Smooth muscle cell (in vitro differentiated cells): ENCODE data around the gene NUP93. TPM values are rescaled to one million over a fixed set of nuclear protein-coding genes. Genes with fewer than 3 reads are reported as not detected.

Source experiments
- DNase-seq: peaks from one replicate; lab custom pipeline; 2025; ENCODE audit not compliant: unreplicated experiment; lab: John Stamatoyannopoulos, UW
- H2AFZ ChIP-seq: fragments of 200-600 bp; sonication (generic); 2 replicates; pipeline ENCODE4 v1.6.0; 2016; ENCODE audit warnings: antibody characterized with exemption, low read depth, mild to moderate bottlenecking
- H3F3A ChIP-seq: fragments of 200-600 bp; sonication (generic); 2 replicates; pipeline ENCODE4 v1.6.0; 2017; ENCODE audit warnings: antibody characterized with exemption, low read depth
- H3K27ac ChIP-seq: fragments of 200-600 bp; sonication (generic); 2 replicates; pipeline ENCODE4 v1.5.1; 2016; ENCODE audit warnings: low read depth, mild to moderate bottlenecking
- H3K27me3 ChIP-seq: fragments of 200-600 bp; sonication (generic); 2 replicates; pipeline ENCODE4 v1.6.1; 2016; ENCODE audit warnings: low read depth, mild to moderate bottlenecking
- H3K36me3 ChIP-seq: fragments of 200-600 bp; sonication (generic); 2 replicates; pipeline ENCODE4 v1.5.1; 2016; ENCODE audit warnings: low read depth
- H3K4me1 ChIP-seq: fragments of 200-600 bp; sonication (generic); 2 replicates; pipeline ENCODE4 v1.5.1; 2016; ENCODE audit warnings: low read depth
- H3K4me2 ChIP-seq: fragments of 200-600 bp; sonication (generic); 2 replicates; pipeline ENCODE4 v1.6.0; 2016; ENCODE audit warnings: mild to moderate bottlenecking
- H3K4me3 ChIP-seq: fragments of 200-600 bp; sonication (generic); 2 replicates; pipeline ENCODE4 v1.5.1; 2016; ENCODE audit warnings: mild to moderate bottlenecking
- H3K79me2 ChIP-seq: fragments of 200-600 bp; sonication (generic); 2 replicates; pipeline ENCODE4 v1.6.0; 2016; ENCODE audit warnings: low read depth, mild to moderate bottlenecking
- H3K9ac ChIP-seq: fragments of 200-600 bp; sonication (generic); 2 replicates; pipeline ENCODE4 v1.6.0; 2016; ENCODE audit warnings: low read depth
- H3K9me3 ChIP-seq: fragments of 200-600 bp; sonication (generic); replicated peaks from 2 replicates; pipeline ENCODE4 v1.5.1; 2016; ENCODE audit warnings: low read depth
- H4K20me1 ChIP-seq: fragments of 200-600 bp; sonication (generic); 2 replicates; pipeline ENCODE4 v1.6.0; 2016; ENCODE audit warnings: low read depth
- CTCF ChIP-seq: fragments of 200-600 bp; sonication (generic); IDR thresholded peaks from 2 replicates; pipeline ENCODE4 v1.5.1; 2017; ENCODE audit warnings: borderline replicate concordance, mild to moderate bottlenecking, antibody characterized with exemption; ENCODE audit not compliant: insufficient read depth, poor library complexity, severe bottlenecking
- WGBS: methylation state at CpG from one replicate; pipeline ENCODE4 v1.1.7; 2016; ENCODE audit warnings: low lambda C conversion rate; 5-methylcytosine and 5-hydroxymethylcytosine counted together
- polyA plus RNA-seq: library from polyadenylated mRNA; unstranded; fragments of >200 nt; fragmentation: Nextera tagmentation; extraction: Ambion mirVana; gene quantifications from 2 replicates; pipeline ENCODE4 v1.2.1, GENCODE V29; 2016
- total RNA-seq: library from RNA; depleted of rRNA; stranded (reverse); fragments of >200 nt; gene quantifications from 2 replicates; pipeline ENCODE4 v1.2.3, GENCODE V29; 2014

Gene NUP93
- total and polyA plus RNA-seq, 2 experiments from 2014 or later, result 45.6 to 55.8 TPM

DNA sequence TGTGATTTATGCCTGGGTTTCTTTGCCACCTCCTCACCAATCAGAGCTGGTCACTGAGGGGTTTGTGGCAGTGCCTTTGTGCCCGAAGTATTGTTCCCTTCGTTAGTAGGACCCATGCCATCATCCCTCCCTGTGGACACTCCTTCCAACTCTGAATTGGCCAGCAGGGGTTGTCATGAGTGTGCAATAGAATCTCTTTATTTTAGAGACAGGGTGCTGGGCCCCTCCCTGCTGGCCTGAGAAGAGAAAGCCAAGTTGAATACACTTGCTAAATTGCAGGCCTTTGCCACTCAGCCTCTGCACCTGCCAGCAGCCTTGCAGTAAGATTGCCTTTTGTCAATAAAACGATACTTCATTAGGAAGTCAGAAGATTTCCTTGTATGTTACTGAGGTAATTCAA, 94.4 kb downstream of the NUP93 start:
- no peak overlapping the region for H2AFZ ChIP-seq
- H4K20me1 ChIP-seq, result no peaks in the 10 kb centered on the region
- no peak overlapping the region for H3K9ac ChIP-seq
- no peak for DNase-seq
- no peak for TF ChIP-seq CTCF
- no peaks in the 10 kb centered on the region for H3K79me2 ChIP-seq
- 89% methylated on average over 3 of the region's 3 CpGs for WGBS
- no peaks in the 10 kb centered on the region for H3K9me3 ChIP-seq
- H3K27me3 ChIP-seq, result no peaks in the 10 kb centered on the region
- H3K4me3 ChIP-seq, result no peak overlapping the region
- no peaks in the 10 kb centered on the region for H3K36me3 ChIP-seq
- H3K27ac ChIP-seq, result no peak overlapping the region
- H3F3A ChIP-seq, result no peaks in the 10 kb centered on the region
- H3K4me1 ChIP-seq, result peaks cover 9% of the 10 kb centered on the region
- no peak overlapping the region for H3K4me2 ChIP-seq

- H3F3A ChIP-seq, result no peaks in the 10 kb centered on the region
- no peak for DNase-seq
- no peak overlapping the region for H3K4me3 ChIP-seq
- H3K9me3 ChIP-seq, result no peaks in the 10 kb centered on the region
- no peak overlapping the region for H3K9ac ChIP-seq
- no peaks in the 10 kb centered on the region for H3K79me2 ChIP-seq
- no peak overlapping the region for H3K27ac ChIP-seq
- H3K4me2 ChIP-seq, result no peak overlapping the region
- TF ChIP-seq CTCF, result no peak
- H3K27me3 ChIP-seq, result no peaks in the 10 kb centered on the region
- 94% methylated on average over 3 of the region's 3 CpGs for WGBS
- H4K20me1 ChIP-seq, result no peaks in the 10 kb centered on the region
- H3K4me1 ChIP-seq, result peaks cover 9% of the 10 kb centered on the region
- H2AFZ ChIP-seq, result no peak overlapping the region
- H3K36me3 ChIP-seq, result no peaks in the 10 kb centered on the region
Measured at GRCh38 chr16:56824804-56825203, 94.9 kb downstream of the NUP93 start.

DNA sequence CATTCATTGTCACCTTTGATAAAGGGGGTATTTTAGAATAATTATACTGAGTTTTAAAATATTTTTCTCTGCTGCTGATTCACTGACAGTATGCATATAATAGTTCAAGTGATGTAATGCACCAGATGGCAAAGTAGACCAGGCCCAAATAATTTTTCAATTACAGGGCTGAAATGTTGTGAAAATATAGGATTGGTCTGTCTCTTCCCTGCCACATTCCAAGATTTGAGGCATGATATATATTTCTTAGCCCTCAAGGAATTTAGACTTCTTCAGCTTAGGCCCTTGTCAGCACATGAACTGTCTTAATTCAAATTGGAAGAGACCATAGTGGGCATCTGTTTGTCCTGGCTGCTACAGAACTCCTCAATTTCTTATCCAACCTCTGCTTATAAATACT, 95.9 kb downstream of the NUP93 start:
- Histone ChIP-seq H2AFZ (no peak overlapping the region), H4K20me1 (no peaks in the 10 kb centered on the region), H3K36me3 (no peaks in the 10 kb centered on the region), H3K27ac (no peak overlapping the region), H3K9me3 (no peaks in the 10 kb centered on the region), H3F3A (no peaks in the 10 kb centered on the region), H3K4me2 (no peak overlapping the region), H3K79me2 (no peaks in the 10 kb centered on the region), H3K4me1 (peaks cover 9% of the 10 kb centered on the region), H3K9ac (no peak overlapping the region), H3K4me3 (no peak overlapping the region), H3K27me3 (no peaks in the 10 kb centered on the region)
- no peak for TF ChIP-seq CTCF
- DNase-seq, result no peak

GRCh38 chr16:56828647-56829046, 98.7 kb downstream of the NUP93 start:
- Histone ChIP-seq H3K4me2 (no peak overlapping the region), H3K4me1 (peaks cover 9% of the 10 kb centered on the region), H3K4me3 (no peak overlapping the region), H3K27ac (no peak overlapping the region), H4K20me1 (no peaks in the 10 kb centered on the region), H3F3A (no peaks in the 10 kb centered on the region), H3K79me2 (no peaks in the 10 kb centered on the region), H3K9me3 (no peaks in the 10 kb centered on the region), H3K27me3 (no peaks in the 10 kb centered on the region), H3K36me3 (no peaks in the 10 kb centered on the region), H3K9ac (no peak overlapping the region), H2AFZ (no peak overlapping the region)
- DNase-seq, result no peak
- WGBS, result 100% methylated on average over 1 of the region's 1 CpG
- TF ChIP-seq CTCF, result no peak
